K562 (cell line): Measurements from ENCODE around the gene THYN1. TPM values are rescaled to one million over a fixed set of nuclear protein-coding genes. Genes with fewer than 3 reads are reported as not detected.

Experiments used
- MAZ ChIP-seq, 2 experiments: fragments of 450-650 bp in 1 of 2; sonication (generic) in 1 of 2; formaldehyde crosslinking; IDR thresholded peaks in 1 of 2; conservative IDR thresholded peaks in 1 of 2; 2 replicates each; pipeline versions ENCODE4 v1.4.0 to v1.5.0; 2020; ENCODE audit warnings: mild to moderate bottlenecking in 1 of 2, missing genetic modification reagents in 1 of 2
- MED1 ChIP-seq: sonication (generic); formaldehyde crosslinking; IDR thresholded peaks from 2 replicates; pipeline ENCODE4 v1.8.1; 2023; ENCODE audit warnings: missing genetic modification reagents, borderline replicate concordance
- MEIS2 ChIP-seq: fragments of 450-650 bp; IDR thresholded peaks from 2 replicates; pipeline ENCODE4 v1.6.1; 2014; ENCODE audit warnings: mild to moderate bottlenecking; ENCODE audit not compliant: partially characterized antibody
- PHF8 ChIP-seq: fragments of 200-600 bp; sonication (generic); IDR thresholded peaks from 2 replicates; pipeline ENCODE4 v1.6.1; 2012; ENCODE audit warnings: mixed run types, mild to moderate bottlenecking, inconsistent platforms, low read length, moderate library complexity, borderline replicate concordance
- SOX6 ChIP-seq: fragments of 450-650 bp; IDR thresholded peaks from 2 replicates; pipeline ENCODE4 v1.6.1; 2014; ENCODE audit warnings: mild to moderate bottlenecking
- ZBTB40 ChIP-seq, 2 experiments: fragments of 450-650 bp in 1 of 2; sonication (generic) in 1 of 2; formaldehyde crosslinking in 1 of 2; IDR thresholded peaks; 2 replicates each; pipeline versions ENCODE4 v1.7.1 to v1.9.0; 2016 to 2022; ENCODE audit warnings: inconsistent platforms in 1 of 2, mild to moderate bottlenecking in 1 of 2, missing genetic modification reagents in 1 of 2
- ZMIZ1 ChIP-seq, 2 experiments: fragments of 150-350 bp in 1 of 2; IDR thresholded peaks; 2 replicates each; pipeline ENCODE4 v1.6.1; 2012 to 2016; ENCODE audit warnings: low read depth in 2 of 2, low read length in 2 of 2, mild to moderate bottlenecking in 1 of 2, moderate library complexity in 1 of 2
- ZNF12 ChIP-seq: sonication (generic); formaldehyde crosslinking; IDR thresholded peaks from 2 replicates; pipeline ENCODE4 v1.4.0; 2020; ENCODE audit warnings: mild to moderate bottlenecking, missing genetic modification reagents
- polyA plus RNA-seq, 8 experiments: library from polyadenylated mRNA; depleted of rRNA in 4 of 8; stranded (reverse) in 5 of 8; unstranded in 3 of 8; fragments of >200 nt; fragmentation: Nextera tagmentation in 2 of 8; fragmentation: Illumina TruSeq in 1 of 8; extraction: Ambion mirVana in 2 of 8; extraction: Trizol in 1 of 8; gene quantifications; 2 replicates each; pipeline versions ENCODE4 v1.2.1 to v1.2.3, GENCODE V29; 2011 to 2014; ENCODE audit warnings: inconsistent platforms in 1 of 8, missing spikeins in 1 of 8
- total RNA-seq, 7 experiments: library from RNA; depleted of rRNA in 6 of 7; stranded (reverse); fragments of >200 nt in 6 of 7; fragmentation: Illumina TruSeq in 2 of 7; extraction: Trizol in 2 of 7; gene quantifications; 2 replicates each; pipeline versions ENCODE4 v1.2.1 to v1.2.3, GENCODE V29; 2011 to 2021; ENCODE audit warnings: low replicate concordance in 1 of 7
- TF ChIP-seq, protein P1 (sequence below): fragments of 250-450 bp; sonication (Bioruptor Pico); IDR thresholded peaks from 2 replicates; pipeline ENCODE4 v1.5.0; 2020; ENCODE audit warnings: mild to moderate bottlenecking, borderline replicate concordance

Gene THYN1
- total and polyA plus RNA-seq, 9 of the 15 experiments (the other 6 are each of a cell fraction or from before 2014, with no cell fraction given): 54.9 to 279 (median 104) TPM

- TF ChIP-seq ZMIZ1 (IDR thresholded peaks at IDR 0.05; ENCODE audit: low read depth in 2 of 2, low read length in 2 of 2) (no peak), ZNF12 (CRISPR knock-in tag) (no peak; the same call in 1 of the 2 replicates), PHF8 (peak; percentile 61; the same call in 1 of the 2 replicates), MAZ (CRISPR knock-in tag; conservative IDR thresholded peaks at IDR 0.05 in 1 of 2, IDR thresholded peaks at IDR 0.05 in 1 of 2) (peak in 1 of 2 experiments; percentile 14; a peak in 2 of 4 replicates), SOX6 (no peak), ZBTB40 (IDR thresholded peaks at IDR 0.05) (peak; percentile 13; the same call in 1 of the 2 replicates), ZBTB40 (CRISPR knock-in tag; IDR thresholded peaks at IDR 0.05) (no peak), MED1 (CRISPR knock-in tag) (no peak), MEIS2 (peak; percentile 32)
- TF ChIP-seq, protein P1, sequence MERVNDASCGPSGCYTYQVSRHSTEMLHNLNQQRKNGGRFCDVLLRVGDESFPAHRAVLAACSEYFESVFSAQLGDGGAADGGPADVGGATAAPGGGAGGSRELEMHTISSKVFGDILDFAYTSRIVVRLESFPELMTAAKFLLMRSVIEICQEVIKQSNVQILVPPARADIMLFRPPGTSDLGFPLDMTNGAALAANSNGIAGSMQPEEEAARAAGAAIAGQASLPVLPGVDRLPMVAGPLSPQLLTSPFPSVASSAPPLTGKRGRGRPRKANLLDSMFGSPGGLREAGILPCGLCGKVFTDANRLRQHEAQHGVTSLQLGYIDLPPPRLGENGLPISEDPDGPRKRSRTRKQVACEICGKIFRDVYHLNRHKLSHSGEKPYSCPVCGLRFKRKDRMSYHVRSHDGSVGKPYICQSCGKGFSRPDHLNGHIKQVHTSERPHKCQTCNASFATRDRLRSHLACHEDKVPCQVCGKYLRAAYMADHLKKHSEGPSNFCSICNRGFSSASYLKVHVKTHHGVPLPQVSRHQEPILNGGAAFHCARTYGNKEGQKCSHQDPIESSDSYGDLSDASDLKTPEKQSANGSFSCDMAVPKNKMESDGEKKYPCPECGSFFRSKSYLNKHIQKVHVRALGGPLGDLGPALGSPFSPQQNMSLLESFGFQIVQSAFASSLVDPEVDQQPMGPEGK: no peak
These were observed 28.2 kb downstream of the THYN1 start (continued) for GRCh38 chr11:134224710-134225664.
